SK-N-SH treated with all-trans-retinoic acid at 6 μM for 48 hours (cell line): ENCODE results near the gene DEPDC7.

Source experiments
- BACH2 ChIP-seq: fragments of 250-450 bp; sonication (Bioruptor Pico); IDR thresholded peaks from 2 replicates; pipeline ENCODE4 v1.9.0; 2021; ENCODE audit warnings: mild to moderate bottlenecking, borderline replicate concordance
- GLIS3 ChIP-seq: fragments of 250-450 bp; sonication (Bioruptor Pico); IDR thresholded peaks from 2 replicates; pipeline ENCODE4 v1.5.0; 2020; ENCODE audit warnings: mild to moderate bottlenecking, moderate library complexity
- OSR1 ChIP-seq: fragments of 250-450 bp; sonication (Bioruptor Pico); IDR thresholded peaks from 2 replicates; pipeline ENCODE4 v1.8.0; 2022; ENCODE audit warnings: moderate library complexity, mild to moderate bottlenecking, inconsistent platforms
- TF ChIP-seq, protein P1 (sequence below): fragments of 250-450 bp; sonication (Bioruptor Pico); IDR thresholded peaks from 2 replicates; pipeline ENCODE4 v1.5.1; 2020; ENCODE audit warnings: low read depth, mild to moderate bottlenecking, moderate library complexity

- TF ChIP-seq GLIS3 (CRISPR knock-in tag) (no peak), OSR1 (no peak), BACH2 (CRISPR knock-in tag) (no peak)
- TF ChIP-seq, protein P1, sequence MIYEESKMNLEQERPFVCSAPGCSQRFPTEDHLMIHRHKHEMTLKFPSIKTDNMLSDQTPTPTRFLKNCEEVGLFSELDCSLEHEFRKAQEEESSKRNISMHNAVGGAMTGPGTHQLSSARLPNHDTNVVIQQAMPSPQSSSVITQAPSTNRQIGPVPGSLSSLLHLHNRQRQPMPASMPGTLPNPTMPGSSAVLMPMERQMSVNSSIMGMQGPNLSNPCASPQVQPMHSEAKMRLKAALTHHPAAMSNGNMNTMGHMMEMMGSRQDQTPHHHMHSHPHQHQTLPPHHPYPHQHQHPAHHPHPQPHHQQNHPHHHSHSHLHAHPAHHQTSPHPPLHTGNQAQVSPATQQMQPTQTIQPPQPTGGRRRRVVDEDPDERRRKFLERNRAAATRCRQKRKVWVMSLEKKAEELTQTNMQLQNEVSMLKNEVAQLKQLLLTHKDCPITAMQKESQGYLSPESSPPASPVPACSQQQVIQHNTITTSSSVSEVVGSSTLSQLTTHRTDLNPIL (CRISPR knock-in tag) = no peak
Measured at GRCh38 chr11:32991898-32992297, 23.8 kb upstream of the DEPDC7 start.
